ENCODE results near the gene CHD9NB. TPM values are rescaled to one million over a fixed set of nuclear protein-coding genes. Genes with fewer than 3 reads are reported as not detected.
A peak's percentile ranks its signal among the peaks of the same experiment; 100 is the strongest.

Gene CHD9NB
- total and polyA plus RNA-seq, 9 of the 15 experiments (the other 6 are each of a cell fraction or from before 2014, with no cell fraction given): 0.06 to 0.10 (median 0.07) TPM; not detected in 6

DNA sequence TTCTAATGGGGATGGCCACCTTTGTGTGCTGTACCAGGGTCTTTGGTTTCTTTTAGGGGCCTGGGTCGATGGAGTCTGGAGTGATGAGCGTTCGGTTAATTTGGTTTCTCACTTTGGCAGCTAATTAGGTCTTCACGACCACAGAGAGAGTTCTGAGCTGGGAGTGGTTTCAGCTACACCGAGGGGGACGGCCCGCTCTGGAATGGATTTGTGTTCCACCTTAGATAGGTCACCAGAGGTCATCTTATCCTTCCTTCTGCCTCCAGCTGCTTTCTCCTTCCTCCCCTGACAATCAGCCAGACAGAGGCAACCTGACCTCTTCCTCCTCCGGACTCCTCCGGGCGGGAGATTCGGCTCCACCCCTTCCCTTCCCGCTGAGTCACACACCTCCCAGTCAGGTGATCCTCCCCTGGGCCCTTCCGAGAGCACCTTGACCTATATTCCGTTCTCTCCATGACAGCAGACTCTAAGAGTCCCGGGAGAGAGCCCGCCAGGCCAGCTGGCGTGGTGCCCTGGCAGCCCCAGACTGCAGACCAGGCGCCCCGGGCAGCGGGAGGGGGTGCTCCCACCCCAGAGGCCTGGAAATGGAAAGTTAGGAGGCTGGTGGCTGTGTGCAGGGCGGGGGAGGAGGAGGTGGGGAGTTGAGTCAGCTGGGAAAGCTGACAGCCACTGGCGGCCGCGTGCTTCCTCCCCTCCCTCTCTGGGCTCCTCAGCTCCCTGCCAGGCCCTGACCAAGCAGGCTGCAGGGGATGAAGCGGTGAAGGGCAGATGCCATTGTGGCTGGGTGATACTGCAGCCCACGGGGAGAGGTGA, 46.8 kb upstream of the CHD9NB start (continued):
- no peak for TF ChIP-seq ZNF589 (CRISPR knock-in tag; IDR thresholded peaks at IDR 0.05; ENCODE audit: low read depth)
- peak; percentile 78 for TF ChIP-seq ATF7 (IDR thresholded peaks at IDR 0.05)
- no peak for TF ChIP-seq KLF6 (CRISPR knock-in tag; IDR thresholded peaks at IDR 0.05; ENCODE audit: borderline replicate concordance)
- no peak for TF ChIP-seq ZNF717 (CRISPR knock-in tag; IDR thresholded peaks at IDR 0.05)
- TF ChIP-seq TRIM24 (IDR thresholded peaks at IDR 0.05): peak in 1 of 2 experiments; percentile 48; a peak in 1 of 4 replicates
- TF ChIP-seq, protein P1, sequence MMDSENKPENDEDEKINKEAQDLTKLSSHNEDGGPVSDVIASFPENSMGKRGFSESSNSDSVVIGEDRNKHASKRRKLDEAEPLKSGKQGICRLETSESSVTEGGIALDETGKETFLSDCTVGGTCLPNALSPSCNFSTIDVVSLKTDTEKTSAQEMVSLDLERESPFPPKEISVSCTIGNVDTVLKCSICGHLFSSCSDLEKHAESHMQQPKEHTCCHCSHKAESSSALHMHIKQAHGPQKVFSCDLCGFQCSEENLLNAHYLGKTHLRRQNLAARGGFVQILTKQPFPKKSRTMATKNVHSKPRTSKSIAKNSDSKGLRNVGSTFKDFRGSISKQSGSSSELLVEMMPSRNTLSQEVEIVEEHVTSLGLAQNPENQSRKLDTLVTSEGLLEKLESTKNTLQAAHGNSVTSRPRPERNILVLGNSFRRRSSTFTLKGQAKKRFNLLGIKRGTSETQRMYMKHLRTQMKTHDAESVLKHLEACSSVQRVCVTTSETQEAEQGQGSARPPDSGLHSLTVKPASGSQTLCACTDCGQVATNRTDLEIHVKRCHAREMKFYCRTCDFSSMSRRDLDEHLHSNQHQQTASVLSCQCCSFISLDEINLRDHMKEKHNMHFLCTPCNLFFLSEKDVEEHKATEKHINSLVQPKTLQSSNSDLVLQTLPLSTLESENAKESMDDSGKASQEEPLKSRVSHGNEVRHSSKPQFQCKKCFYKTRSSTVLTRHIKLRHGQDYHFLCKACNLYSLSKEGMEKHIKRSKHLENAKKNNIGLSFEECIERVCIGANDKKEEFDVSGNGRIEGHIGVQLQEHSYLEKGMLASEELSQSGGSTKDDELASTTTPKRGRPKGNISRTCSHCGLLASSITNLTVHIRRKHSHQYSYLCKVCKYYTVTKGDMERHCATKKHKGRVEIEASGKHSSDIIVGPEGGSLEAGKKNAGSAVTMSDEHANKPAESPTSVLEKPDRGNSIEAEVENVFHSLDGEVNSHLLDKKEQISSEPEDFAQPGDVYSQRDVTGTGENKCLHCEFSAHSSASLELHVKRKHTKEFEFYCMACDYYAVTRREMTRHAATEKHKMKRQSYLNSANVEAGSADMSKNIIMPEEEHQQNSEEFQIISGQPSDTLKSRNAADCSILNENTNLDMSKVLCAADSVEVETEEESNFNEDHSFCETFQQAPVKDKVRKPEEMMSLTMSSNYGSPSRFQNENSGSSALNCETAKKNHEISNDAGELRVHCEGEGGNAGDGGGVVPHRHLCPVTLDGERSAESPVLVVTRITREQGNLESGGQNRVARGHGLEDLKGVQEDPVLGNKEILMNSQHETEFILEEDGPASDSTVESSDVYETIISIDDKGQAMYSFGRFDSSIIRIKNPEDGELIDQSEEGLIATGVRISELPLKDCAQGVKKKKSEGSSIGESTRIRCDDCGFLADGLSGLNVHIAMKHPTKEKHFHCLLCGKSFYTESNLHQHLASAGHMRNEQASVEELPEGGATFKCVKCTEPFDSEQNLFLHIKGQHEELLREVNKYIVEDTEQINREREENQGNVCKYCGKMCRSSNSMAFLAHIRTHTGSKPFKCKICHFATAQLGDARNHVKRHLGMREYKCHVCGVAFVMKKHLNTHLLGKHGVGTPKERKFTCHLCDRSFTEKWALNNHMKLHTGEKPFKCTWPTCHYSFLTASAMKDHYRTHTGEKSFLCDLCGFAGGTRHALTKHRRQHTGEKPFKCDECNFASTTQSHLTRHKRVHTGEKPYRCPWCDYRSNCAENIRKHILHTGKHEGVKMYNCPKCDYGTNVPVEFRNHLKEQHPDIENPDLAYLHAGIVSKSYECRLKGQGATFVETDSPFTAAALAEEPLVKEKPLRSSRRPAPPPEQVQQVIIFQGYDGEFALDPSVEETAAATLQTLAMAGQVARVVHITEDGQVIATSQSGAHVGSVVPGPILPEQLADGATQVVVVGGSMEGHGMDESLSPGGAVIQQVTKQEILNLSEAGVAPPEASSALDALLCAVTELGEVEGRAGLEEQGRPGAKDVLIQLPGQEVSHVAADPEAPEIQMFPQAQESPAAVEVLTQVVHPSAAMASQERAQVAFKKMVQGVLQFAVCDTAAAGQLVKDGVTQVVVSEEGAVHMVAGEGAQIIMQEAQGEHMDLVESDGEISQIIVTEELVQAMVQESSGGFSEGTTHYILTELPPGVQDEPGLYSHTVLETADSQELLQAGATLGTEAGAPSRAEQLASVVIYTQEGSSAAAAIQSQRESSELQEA (IDR thresholded peaks at IDR 0.05; ENCODE audit: low read depth): no peak
- TF ChIP-seq PYGO2 (tag; IDR thresholded peaks at IDR 0.05): no peak

Measured in K562 (cell line).